Measurements from ENCODE around the gene VWA5B2.

VWA5B2 gene

DNA sequence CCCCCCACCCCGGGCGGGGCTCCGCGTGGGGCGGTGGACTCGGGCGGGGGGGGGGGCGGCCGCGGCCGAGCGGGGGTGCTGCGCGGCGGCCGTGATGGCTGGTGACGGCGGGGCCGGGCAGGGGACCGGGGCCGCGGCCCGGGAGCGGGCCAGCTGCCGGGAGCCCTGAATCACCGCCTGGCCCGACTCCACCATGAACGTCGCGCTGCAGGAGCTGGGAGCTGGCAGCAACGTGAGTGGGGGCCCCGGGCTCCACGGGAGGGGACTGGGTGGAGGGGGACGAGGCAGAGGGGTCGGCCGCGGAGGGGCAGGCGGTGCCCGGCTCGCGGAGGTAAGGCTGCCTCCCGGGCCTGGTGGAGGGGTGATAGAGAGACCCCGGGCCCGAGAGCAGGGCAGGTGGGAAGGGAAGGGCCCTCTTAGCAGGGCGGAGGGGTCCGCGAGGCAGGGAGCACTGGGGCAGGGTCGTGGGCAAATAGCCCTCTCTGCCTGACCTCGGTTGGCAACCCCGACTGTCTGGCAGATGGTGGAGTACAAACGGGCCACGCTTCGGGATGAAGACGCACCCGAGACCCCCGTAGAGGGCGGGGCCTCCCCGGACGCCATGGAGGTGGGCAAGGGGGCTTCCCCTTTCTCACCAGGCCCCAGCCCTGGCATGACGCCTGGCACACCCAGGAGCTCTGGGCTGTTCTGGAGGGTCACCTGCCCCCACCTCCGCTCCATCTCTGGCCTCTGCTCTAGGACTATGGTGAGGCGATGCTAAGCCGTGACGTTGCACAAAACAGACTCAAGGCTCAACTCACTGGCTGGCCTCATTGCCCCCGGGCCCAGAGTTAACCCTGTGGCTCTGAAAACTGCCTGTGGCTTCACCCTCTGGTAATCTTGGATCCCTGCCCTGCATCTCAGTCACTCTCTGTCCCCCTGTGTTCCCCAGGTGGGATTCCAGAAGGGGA, 46.9 kb downstream of the VWA5B2 start, which contains the start of gene ECE2:
Gene ECE2 (plus strand): TSS at position 62 of the 950 bp plus-strand sequence. CDS start 132 bp downstream, at position 194.
- no peak for DNase-seq (ENCODE audit: low spot score)

DNA sequence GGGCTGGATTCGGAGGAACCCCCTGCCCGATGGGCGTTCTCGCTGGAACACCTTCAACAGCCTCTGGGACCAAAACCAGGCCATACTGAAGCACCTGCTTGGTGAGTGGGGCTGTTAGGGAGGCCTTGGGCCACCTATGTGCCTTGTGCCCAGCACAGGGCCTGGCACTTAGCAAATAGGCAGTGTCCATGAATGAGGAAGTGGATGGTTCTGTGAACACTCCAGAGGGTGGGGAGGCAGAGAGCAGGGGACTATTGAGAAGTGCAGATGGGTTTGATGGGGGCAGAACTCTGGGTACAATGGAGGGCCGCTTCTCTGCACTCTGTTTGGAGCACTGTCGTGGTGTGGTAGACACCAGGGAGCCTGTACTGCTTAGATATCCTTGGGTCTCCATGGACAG, 48.0 kb downstream of the VWA5B2 start:
- no peak for DNase-seq (ENCODE audit: low spot score)

DNA sequence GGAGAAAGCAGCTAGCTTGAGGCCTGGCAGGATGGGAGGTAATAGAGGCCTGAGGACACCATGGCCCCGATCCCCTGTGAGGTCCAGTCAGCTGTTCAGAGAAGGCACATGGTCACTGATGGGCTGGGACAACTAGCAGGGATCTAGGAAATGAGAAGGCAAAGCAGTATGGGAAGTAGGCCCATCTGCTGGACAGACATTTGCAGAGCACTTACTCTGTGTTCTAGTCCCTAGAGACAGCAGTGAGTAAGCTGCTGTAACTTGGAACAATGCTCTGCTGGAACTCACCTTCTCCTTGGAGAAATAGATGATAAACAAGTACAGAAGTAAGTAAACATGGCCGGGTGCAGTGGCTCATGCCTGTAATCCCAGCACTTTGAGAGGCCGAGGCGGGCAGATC, 53.6 kb downstream of the VWA5B2 start:
- DNase-seq (ENCODE audit: low spot score), result no peak

DNA sequence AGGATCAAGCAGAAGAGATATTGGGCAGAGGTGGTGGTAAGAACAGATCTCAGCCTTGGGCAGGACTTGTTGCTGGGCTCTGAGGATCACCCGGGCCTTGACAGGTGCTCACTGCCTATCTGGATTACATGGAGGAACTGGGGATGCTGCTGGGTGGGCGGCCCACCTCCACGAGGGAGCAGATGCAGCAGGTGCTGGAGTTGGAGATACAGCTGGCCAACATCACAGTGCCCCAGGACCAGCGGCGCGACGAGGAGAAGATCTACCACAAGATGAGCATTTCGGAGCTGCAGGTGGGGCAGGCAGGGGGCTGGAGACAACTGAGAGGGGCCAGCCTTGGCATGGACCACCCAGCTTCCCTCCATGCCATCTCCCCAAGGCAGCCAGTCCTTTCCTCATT, 54.3 kb downstream of the VWA5B2 start:
- no peak for DNase-seq (ENCODE audit: low spot score)

DNA sequence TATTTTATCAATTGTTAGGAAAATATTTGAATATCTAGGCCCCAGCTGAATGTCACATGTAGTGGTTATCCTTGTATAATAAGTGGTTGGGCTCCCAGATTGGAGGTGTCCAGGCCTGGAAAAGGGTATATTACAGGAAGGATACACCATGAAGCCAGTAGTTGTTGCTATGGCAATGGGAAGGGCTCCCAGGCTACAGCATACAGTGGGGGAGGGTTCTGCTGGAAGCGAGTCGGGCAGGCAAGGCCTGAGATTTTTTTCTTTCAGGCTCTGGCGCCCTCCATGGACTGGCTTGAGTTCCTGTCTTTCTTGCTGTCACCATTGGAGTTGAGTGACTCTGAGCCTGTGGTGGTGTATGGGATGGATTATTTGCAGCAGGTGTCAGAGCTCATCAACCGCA, 55.3 kb downstream of the VWA5B2 start:
- peak; percentile 56 for DNase-seq (ENCODE audit: low spot score)

DNA sequence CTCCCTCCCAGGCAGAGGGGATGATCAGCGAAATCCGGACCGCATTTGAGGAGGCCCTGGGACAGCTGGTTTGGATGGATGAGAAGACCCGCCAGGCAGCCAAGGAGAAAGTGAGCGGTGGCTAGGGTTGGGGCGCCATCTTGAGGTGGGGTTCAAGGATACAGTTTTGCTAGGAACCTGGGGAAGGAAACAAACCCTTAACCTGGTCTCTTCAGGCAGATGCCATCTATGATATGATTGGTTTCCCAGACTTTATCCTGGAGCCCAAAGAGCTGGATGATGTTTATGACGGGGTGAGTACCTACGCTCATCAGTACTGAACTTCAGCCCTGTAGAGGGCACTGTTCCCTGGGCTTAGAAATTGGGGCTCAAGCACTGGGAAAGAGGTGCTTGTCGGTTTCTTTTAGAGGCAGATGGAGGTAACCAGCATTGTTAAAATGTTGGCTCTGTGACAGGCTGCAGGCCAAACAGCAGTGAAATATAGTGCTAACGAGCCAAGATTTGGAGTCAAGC, 60.1 kb downstream of the VWA5B2 start:
- peak; percentile 78 for DNase-seq (ENCODE audit: low spot score)

DNA sequence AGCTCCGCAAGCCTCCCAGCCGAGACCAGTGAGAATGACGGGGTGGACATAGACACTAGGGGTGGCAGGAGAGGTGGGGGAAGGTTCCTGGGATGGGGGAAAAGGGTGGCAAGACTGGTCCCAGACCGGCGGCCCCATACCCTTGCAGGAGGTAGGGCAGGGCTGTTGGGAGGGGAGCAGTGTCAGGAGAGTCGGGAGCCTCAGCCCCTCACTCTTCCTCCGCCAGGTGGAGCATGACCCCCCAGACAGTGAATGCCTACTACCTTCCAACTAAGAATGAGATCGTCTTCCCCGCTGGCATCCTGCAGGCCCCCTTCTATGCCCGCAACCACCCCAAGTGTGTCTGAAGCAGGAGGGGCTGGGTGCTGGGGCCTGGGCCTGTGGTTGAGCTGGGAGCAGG, 60.9 kb downstream of the VWA5B2 start:
- no peak for DNase-seq (ENCODE audit: low spot score)

DNA sequence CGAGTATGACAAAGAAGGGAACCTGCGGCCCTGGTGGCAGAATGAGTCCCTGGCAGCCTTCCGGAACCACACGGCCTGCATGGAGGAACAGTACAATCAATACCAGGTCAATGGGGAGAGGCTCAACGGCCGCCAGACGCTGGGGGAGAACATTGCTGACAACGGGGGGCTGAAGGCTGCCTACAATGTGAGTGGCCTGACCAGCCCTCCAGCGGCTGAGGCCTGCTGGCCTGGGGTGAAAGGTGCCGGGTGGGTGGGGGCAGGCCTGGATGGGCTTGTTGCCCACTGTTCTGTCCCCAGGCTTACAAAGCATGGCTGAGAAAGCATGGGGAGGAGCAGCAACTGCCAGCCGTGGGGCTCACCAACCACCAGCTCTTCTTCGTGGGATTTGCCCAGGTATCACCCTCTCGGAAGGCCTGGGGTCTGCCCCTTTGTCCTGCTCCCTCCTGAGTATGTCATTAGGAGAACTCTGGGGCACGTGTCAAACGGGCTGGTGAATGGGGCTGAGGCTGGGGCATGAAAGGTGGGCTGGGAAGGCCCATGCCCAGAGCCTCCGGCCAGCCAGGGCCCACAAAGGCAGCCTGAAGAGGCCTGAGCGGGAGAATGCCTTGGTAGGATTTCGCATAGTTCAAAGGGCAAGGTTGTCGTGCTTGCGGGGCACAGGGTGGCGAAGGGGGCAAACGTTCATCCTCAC, 61.8 kb downstream of the VWA5B2 start:
- DNase-seq (ENCODE audit: low spot score), result no peak

Data from NAMALWA (cell line).